ENCODE measurements around the gene SMIM26.

- no peak for TF ChIP-seq JUNB (CRISPR knock-in tag; conservative IDR thresholded peaks at IDR 0.05)
- no peak for TF ChIP-seq POLR2G (IDR thresholded peaks at IDR 0.05; ENCODE audit: low read depth, low read length)
- no peak for TF ChIP-seq NCOA2 (IDR thresholded peaks at IDR 0.05; ENCODE audit: partially characterized antibody in 2 of 2)
- TF ChIP-seq MAZ (CRISPR knock-in tag; conservative IDR thresholded peaks at IDR 0.05 in 1 of 2, IDR thresholded peaks at IDR 0.05 in 1 of 2): no peak
- no peak for TF ChIP-seq PHB2 (IDR thresholded peaks at IDR 0.05; ENCODE audit: low read depth)
- no peak for TF ChIP-seq FOXM1 (IDR thresholded peaks at IDR 0.05; ENCODE audit: low read depth)
- no peak for TF ChIP-seq FOXM1 (CRISPR knock-in tag; IDR thresholded peaks at IDR 0.05; ENCODE audit: low read depth)
- TF ChIP-seq ZNF24 (IDR thresholded peaks at IDR 0.05): no peak
- no peak for TF ChIP-seq ZFP36 (IDR thresholded peaks at IDR 0.05; ENCODE audit: low read depth, low read length, partially characterized antibody)
- no peak for TF ChIP-seq RFX7 (CRISPR knock-in tag; IDR thresholded peaks at IDR 0.05)
- TF ChIP-seq COPS2 (conservative IDR thresholded peaks at IDR 0.05): no peak
- no peak for TF ChIP-seq ZNF263 (CRISPR knock-in tag; IDR thresholded peaks at IDR 0.05; ENCODE audit: borderline replicate concordance)
- TF ChIP-seq THRB (CRISPR knock-in tag; conservative IDR thresholded peaks at IDR 0.05): no peak
- no peak for TF ChIP-seq FOXA1 (IDR thresholded peaks at IDR 0.05; ENCODE audit: borderline replicate concordance)
Measured at GRCh38 chr20:18541741-18542140, 25.5 kb upstream of the SMIM26 start.
